OCI-LY7 (cell line): Measurements from ENCODE around the gene FAM200A.

Experiments
- EZH2phosphoT487 ChIP-seq: fragments of 200-600 bp; sonication (generic); IDR thresholded peaks from 2 replicates; pipeline ENCODE4 v1.6.1; 2018; ENCODE audit warnings: low read depth, borderline replicate concordance, mild to moderate bottlenecking, mixed run types, antibody characterized with exemption, low read length, moderate library complexity, mixed read lengths
- TF ChIP-seq, protein P1 (sequence below): fragments of 200-600 bp; sonication (generic); conservative IDR thresholded peaks from 2 replicates; pipeline ENCODE4 v1.5.1; 2014; ENCODE audit warnings: mild to moderate bottlenecking, antibody characterized with exemption, low read length, moderate library complexity, mixed read lengths

DNA sequence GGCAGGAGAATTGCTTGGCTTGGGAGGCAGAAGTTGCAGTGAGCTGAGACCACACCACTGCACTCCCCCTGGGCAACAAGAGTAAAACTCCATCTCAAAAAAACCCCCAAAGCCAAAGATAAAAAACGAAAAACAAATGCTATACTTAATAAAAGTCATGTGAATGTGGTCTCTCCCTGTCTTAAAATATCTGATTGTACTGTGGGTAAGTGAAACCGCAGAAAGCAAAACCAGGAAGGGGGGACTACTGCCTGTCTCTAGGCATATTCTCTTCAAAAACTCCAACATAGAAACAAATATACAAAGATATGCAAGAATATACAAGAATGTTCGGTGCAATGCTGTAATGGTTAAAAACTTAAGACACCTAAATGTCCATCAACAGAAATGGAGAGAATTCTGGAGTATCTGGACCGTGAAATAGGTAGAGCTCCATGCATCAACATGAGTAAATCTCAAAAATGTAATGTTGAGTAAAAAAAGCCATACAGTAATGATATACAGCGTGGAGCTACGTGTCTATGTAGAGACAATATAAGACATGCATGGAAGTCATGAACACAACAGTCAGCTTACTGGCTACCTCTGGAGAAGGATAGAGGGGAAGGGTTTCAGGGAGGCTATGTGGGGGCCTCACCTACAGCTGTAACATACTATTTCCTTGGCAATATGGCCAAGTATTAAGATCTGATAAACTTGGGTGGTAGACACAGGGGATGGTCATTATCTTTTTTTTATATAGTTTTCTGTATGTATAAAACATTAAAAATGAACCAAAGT lies 54.0 kb downstream of the FAM200A start:
- TF ChIP-seq, protein P1, sequence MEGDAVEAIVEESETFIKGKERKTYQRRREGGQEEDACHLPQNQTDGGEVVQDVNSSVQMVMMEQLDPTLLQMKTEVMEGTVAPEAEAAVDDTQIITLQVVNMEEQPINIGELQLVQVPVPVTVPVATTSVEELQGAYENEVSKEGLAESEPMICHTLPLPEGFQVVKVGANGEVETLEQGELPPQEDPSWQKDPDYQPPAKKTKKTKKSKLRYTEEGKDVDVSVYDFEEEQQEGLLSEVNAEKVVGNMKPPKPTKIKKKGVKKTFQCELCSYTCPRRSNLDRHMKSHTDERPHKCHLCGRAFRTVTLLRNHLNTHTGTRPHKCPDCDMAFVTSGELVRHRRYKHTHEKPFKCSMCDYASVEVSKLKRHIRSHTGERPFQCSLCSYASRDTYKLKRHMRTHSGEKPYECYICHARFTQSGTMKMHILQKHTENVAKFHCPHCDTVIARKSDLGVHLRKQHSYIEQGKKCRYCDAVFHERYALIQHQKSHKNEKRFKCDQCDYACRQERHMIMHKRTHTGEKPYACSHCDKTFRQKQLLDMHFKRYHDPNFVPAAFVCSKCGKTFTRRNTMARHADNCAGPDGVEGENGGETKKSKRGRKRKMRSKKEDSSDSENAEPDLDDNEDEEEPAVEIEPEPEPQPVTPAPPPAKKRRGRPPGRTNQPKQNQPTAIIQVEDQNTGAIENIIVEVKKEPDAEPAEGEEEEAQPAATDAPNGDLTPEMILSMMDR = no peak
- no peak for TF ChIP-seq EZH2phosphoT487
